Adipose tissue (tissue), 3 donors: ENCODE measurements around the gene TCEA2. TPM values are rescaled to one million over a fixed set of nuclear protein-coding genes. Genes with fewer than 3 reads are reported as not detected.

ENCODE experiments used
- H3K27ac ChIP-seq: one replicate; pipeline ENCODE4 v1.5.1; 2013; ENCODE audit warnings: low read depth, low read length
- WGBS, 3 donors: extraction: QIAGEN DNeasy Blood & Tissue Kit; methylation state at CpG; one replicate each; pipeline ENCODE4 v1.1.7; 2013; 5-methylcytosine and 5-hydroxymethylcytosine counted together
- polyA plus RNA-seq, 3 donors: library from polyadenylated mRNA; stranded (reverse); fragments of 200-250 nt; gene quantifications; one replicate each; pipeline ENCODE4 v1.2.3, GENCODE V29; 2013
- donor health status: healthy with polysubstance abuse.
- donor health status: Bipolar disorder and iron deficiency.
- donor health status: healthy.

Gene TCEA2
- 10 to 100 TPM; 17.2 to 48.5 (median 35.4) TPM for polyA plus RNA-seq

DNA sequence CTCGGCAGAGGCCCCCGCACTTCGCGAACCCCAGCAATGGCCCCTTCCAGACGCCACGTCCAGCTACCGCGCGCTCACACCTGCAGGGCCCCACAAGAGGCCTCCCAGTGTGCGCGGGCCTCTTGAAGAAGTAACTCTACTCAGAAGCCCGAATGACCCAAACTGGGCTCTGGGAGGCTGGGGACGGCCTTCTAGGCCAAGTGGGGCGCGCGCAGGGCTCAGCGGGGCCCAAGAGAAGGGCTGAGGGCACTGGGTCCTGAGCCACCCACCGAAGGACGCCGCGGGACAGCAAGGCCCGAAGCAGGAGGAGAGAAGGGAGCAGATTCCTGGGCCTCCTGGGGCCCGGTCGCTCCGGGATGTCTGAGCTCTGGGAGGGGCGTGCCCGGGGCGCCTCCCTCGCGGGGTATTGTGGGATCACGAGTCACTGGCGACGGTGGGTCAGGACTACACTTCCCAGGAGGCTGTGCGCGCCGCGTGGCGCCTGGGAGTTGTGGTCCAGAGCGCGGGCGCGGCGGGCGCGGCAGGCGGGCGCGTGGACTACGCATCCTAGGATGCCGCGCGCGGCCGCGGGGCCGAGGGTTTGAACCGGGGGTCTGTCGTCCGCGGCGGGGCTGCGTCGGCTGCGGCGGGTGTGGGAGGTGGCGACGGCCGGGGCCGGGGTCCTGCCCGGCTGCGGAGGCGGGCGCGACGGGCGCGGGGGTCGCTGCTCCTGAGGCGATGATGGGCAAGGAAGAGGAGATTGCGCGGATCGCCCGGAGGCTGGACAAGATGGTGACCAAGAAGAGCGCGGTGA is at the start of gene TCEA2:
TSS of gene TCEA2 (plus strand) at position 603 of the 793 bp plus-strand sequence. CDS start at position 718, 115 bp downstream.
- 5 to 10% (median 9%) methylated on average over 39 to 85 of the region's 85 CpGs for WGBS, 3 donors

DNA sequence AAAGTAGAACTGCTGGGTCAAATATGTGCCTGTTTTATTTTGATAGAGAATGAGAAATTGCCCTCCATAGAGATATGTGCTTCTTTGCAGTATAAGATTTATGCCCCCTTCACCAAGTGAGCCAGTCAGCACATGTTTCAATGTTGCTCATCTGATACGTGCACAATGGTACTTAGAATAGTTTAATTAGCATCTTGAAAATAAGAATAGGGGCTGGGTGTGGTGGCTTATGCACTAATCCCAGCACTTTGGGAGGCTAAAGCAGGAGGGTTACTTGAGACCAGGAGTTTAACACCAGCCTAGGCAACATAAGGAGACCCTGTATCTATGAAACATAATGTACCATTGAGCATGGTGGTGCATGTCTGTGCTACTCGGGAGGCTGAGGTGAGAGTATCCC is 47.4 kb upstream of the TCEA2 start:
- WGBS, 3 donors, result 80 to 83% (median 82%) methylated on average over 2 of the region's 2 CpGs
- H3K27ac ChIP-seq, result no peak overlapping the region

More for the DNA sequence above, at the start of gene TCEA2:
- H3K27ac ChIP-seq, result no peak within 1 kb of the TSS

DNA sequence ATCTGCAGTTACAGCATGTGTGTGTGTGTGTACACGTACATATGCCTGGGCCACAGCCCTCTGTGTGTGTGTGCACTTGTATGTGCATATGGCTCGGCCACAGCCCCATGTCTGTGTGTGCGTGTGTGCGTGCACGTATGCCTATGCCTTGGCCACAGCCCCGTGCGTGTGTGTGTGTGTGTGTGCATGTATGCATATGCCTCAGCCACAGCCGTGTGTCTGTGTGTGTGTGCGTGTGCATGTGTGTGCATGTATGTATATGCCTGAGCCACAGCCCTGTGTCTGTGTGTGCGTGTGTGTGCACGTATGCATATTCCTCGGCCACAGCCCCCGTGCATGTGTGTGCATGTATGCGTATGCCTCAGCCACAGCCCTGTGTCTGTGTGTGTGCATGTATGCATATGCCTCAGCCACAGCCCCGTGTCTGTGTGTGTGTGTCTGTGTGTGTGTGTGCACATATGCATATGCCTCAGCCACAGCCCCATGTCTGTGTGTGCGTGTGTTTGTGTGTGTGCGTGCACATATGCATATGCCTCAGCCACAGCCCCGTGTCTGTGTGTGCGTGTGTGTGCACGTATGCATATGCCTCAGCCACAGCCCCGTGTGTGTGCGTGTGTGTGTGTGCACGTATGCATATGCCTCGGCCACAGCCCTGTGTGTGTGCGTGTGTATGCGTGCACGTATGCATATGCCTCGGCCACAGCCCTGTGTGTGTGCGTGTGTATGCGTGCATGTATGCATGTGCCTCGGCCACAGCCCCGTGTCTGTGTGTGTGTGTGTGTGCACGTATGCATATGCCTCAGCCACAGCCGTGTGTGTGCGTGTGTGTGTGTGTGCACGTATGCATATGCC is 41.6 kb upstream of the TCEA2 start:
- no peak overlapping the region for H3K27ac ChIP-seq
- WGBS, 3 donors, result 95% methylated on average over 36 of the region's 36 CpGs

DNA sequence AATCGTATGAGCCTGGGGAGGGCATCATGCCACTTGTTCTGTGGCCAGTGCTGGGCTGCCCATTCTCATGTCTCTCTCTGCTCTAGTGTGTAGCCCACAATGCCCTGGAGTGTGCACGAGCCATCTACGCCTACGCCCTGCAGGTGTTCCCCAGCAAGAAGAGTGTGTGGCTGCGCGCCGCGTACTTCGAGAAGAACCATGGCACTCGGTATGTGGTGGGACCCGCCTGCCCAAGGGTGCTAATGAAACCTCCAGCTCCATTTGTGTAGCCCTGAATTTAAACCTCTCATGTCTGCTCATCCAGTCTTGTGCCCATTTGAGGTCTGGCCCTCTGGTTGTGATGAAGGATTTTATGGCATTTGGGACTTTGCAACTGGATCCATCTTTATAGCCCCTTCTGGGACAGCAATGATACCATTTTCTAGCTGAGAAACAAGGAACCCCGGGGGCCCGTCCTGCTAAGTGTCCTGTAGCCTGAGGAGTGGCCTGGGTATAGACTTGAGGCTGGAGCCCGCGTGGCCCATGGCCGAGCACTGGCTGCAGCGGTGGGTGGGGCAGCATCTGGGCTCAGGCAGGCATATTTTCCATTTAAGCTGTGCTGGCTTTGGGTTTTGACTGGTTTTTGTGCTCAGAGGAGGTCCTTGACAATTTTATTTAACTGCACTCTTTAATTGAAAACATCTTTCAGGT is 40.2 kb upstream of the TCEA2 start:
- 96 to 98% (median 96%) methylated on average over 17 of the region's 17 CpGs for WGBS, 3 donors
- no peak overlapping the region for H3K27ac ChIP-seq

DNA sequence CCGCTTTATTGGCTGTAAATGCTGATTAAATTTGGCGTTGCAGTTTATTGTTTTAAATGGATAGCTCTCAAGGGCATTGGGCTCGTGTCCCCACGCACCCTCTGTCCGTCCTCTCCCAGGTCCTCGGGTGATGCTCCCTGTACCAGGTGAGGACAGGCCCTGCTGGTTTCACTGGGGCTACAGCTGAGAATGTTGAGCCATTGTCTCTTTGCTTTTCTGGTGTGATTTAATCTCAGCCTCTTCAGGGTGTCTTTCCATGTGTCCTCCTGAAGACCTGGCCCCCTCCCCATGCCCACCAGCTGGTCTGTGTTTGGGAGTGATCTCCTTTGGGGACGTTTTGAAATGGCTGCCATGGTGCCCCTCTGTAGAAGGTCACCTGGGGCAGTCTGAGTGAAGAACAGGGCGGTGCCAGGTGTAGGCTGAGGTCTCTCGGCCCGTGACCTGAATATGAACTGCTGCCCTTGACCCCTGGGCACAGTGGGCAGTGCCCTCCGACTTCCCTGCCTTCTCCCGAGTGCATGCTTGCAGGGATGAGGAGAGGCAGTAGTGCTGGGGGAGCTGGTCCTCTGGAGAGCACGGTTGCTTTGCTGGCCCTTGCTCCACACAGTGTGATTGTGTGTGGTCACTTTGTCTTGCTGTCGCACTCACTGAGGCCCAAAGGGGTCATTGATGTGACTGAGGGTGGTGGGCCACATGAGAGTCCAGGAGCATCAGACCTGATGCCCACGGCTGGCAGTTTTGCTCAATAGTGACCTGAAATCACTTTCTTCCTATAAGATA is 39.4 kb upstream of the TCEA2 start:
- 84 to 94% (median 89%) methylated on average over 15 of the region's 15 CpGs for WGBS, 3 donors
- H3K27ac ChIP-seq, result no peak overlapping the region

DNA sequence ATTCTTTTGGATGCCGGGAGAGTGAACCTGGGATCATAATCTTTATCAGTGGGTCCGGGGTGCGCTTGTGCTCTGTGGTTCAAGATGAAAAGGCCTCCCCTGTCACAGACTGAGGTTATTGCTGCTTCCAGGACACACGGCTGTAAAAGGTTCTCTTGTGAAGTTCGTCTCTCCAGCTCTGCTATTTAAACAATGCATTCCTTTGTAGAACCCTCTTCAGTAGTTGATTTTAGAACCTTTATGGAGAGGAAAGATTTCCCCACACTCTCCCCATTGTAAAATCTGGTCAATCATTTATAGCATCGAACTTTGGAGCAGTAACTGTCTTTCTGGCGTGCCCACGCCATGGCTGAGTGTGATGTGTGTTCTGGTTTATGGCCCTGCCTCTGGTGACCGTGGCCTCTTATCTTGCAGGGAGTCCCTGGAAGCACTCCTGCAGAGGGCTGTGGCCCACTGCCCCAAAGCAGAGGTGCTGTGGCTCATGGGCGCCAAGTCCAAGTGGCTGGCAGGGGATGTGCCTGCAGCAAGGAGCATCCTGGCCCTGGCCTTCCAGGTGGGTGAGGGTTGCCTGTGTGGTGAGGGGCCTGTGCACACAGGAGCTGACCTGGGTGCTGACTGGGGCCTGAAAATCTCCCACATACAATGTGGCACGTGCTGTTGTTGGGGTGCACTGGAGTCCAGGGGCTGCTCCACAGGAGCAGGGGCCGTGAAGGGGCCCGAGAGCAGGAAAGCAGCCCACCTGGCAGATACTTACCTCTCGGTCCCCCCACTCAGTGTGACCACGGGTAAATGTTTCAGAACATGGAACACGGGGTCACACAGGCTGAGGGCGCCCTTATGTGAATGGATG is 38.6 kb upstream of the TCEA2 start:
- WGBS, 3 donors, result 83 to 94% (median 92%) methylated on average over 17 of the region's 17 CpGs
- H3K27ac ChIP-seq, result no peak overlapping the region

DNA sequence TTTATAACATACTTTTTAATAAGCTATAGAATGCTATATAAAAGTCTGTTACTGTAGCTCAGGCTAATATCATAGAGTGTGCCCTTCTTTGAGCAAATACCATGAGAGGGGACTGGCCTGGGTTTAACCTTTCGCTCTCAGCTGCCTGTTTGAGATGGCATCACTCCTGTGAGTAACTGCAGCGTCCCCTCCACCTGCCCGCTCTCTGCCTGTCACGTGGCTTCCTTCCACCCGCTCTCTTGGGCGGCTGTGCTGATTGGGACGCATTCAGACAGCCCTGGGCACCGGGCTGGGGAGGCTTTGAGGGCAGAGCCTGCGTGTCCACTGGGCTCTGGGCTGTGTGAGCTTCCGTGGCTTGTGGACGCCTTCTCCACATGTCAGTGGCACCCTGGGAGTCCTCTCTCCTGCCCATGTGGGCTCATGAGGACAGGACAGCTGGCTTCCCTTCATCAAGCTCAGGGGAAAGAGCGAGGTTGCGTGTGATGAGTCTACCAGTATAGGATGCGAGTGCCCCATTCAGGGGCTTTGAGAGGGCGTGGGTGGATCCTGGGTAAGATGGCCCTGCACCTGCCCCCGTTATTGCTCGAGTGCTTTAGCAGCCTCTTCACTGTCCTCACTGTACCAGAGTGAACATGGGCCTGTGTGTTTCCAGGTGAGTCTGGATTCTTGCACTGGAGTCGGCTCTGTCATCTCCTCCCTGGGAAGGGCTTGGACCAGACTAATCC is 37.7 kb upstream of the TCEA2 start:
- WGBS, 3 donors, result 94 to 98% (median 97%) methylated on average over 18 of the region's 18 CpGs
- no peak overlapping the region for H3K27ac ChIP-seq

DNA sequence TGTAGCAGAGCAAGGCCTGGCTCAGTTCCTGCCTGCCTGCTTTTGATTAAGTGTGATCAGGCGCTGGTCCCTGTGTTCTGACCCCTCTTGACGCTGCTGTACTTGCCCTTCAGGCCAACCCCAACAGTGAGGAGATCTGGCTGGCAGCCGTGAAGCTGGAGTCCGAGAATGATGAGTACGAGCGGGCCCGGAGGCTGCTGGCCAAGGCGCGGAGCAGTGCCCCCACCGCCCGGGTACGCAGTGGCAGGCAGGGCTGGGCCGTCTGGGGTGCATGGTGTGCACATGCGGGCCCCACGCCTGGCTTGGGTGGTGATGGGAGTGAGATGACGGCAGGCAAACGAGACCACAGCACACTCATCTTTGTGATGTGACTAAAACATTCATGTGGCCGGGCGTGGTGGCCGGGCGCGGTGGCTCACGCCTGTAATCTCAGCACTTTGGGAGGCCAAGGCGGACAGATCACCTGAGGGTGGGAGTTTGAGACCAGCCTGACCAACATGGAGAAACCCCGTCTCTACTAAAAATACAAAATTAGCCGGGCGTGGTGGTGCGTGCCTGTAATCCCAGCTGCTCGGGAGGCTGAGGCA is 37.1 kb upstream of the TCEA2 start:
- no peak overlapping the region for H3K27ac ChIP-seq
- WGBS, 3 donors, result 95 to 98% (median 97%) methylated on average over 24 to 29 of the region's 29 CpGs

DNA sequence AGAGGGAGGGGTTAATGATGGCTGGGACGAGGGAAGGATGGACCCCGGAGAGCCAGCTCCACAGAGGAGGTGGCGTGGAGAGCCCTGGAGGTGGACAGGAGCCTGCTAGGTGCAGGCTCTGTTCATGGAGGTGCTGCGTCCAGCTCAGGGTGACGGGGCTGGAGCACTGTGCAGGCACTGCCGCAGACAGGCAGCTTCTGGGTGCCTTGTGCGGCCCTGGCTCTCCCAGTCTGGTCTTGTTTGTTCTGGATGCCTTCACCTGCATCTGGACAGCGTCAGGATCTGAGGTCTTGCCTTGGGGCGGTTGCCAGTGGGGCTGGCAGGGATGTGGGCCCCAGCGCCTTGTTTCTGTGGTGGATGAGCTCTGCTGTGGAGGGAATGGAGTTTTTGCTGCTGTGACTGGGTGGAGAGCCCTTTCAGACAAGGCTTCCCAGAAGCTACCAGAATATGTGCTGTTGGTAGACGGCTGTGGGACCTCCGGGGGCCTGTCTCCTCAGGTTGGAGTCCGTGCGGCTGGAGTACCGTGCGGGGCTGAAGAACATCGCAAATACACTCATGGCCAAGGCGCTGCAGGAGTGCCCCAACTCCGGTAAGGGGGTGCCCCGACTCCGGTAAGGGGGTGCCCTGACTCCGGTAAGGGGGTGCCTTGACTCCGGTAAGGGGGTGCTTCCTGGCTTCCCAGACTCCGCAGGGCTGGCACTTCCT is 34.9 kb upstream of the TCEA2 start:
- 89 to 92% (median 90%) methylated on average over 24 of the region's 24 CpGs for WGBS, 3 donors
- no peak overlapping the region for H3K27ac ChIP-seq

DNA sequence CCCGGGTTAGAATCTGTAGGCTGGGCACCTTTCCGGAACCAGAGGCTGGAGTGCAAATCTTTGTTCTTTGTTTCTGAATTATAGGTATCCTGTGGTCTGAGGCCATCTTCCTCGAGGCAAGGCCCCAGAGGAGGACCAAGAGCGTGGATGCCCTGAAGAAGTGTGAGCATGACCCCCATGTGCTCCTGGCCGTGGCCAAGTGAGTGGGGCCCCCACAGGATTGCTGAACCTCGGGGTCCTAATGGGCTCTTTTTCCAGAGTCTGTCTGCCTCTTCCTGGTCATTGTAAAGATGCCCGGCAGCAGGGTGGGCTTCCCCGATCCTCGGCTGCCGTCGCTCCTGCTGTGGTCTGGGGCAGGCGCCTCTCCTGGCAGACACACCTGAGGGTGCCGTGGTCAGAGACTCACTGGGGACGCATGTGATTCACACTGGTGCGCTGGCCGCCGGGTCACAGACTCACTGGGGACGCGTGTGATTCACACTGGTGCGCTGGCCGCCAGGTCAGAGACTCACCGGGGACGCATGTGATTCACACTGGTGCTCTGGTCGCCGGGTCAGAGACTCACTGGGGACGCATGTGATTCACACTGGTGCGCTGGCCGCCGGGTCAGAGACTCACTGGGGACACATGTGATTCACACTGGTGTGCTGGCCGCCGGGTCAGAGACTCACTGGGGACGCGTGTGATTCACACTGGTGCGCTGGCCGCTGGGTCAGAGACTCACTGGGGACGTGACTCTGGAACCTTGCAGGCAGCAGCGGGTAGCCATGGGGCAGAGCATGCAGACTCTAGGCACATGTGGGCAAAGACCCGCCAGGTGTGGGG is 33.5 kb upstream of the TCEA2 start:
- WGBS, 3 donors, result 90 to 97% (median 93%) methylated on average over 38 of the region's 38 CpGs
- H3K27ac ChIP-seq, result no peak overlapping the region

DNA sequence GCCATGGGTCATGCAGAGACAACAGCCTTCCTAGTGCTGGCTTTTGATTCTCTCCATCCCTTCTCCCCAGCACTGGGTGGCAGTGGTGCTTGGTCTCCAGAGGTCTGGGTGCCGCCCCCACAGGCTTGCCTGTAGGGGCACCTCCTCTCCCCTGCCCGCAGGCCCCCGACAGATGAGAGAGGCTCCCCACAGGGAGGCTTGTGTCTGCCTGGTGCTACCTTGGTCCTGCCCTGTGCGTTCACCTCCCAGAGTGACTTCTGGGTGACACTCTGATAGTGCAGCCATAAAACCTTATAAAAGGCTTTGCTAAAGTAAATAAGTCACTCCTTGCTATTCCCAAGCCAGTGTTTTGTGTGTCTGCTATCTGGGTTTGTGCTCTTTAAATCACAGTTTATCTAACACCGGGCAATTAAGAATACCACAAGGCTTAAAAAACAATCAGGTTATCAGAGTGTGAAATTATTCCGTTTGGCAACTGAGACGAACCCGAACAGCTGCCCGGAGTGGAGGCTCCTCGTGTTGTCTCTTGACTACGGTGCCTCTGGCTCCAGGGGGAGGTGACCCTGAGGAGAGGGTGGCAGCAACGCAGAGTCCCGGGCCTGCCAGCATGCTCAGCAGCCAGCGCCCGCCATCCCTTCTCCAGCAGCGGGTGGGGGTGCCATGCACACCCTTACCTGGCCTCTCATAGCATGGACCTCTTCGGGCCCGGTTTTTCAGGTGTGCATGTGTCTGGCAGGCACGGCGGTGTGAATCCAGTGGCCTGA is 32.4 kb upstream of the TCEA2 start:
- H3K27ac ChIP-seq, result no peak overlapping the region
- WGBS, 3 donors, result 76 to 94% (median 90%) methylated on average over 20 of the region's 20 CpGs

DNA sequence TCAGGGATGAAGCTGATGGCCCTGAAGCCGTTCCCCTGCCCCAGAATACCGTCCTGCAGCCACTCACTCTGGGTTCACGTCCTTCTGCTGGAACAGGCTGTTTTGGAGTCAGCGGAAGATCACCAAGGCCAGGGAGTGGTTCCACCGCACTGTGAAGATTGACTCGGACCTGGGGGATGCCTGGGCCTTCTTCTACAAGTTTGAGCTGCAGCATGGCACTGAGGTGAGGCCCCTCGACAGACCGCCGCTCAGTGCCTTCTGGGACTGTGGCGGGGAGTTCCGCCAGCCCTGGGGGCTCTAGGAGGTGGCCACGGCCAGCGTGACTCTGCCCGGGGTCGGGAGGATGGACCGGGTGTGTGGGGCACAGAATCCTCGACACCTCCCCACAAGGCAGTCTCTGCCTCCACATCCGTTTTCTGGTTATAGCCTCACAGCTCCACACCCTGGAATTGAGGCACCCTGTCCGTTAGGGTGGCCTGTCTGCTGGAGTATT is 31.1 kb upstream of the TCEA2 start:
- no peak overlapping the region for H3K27ac ChIP-seq
- WGBS, 3 donors, result 92 to 94% (median 93%) methylated on average over 19 of the region's 19 CpGs

DNA sequence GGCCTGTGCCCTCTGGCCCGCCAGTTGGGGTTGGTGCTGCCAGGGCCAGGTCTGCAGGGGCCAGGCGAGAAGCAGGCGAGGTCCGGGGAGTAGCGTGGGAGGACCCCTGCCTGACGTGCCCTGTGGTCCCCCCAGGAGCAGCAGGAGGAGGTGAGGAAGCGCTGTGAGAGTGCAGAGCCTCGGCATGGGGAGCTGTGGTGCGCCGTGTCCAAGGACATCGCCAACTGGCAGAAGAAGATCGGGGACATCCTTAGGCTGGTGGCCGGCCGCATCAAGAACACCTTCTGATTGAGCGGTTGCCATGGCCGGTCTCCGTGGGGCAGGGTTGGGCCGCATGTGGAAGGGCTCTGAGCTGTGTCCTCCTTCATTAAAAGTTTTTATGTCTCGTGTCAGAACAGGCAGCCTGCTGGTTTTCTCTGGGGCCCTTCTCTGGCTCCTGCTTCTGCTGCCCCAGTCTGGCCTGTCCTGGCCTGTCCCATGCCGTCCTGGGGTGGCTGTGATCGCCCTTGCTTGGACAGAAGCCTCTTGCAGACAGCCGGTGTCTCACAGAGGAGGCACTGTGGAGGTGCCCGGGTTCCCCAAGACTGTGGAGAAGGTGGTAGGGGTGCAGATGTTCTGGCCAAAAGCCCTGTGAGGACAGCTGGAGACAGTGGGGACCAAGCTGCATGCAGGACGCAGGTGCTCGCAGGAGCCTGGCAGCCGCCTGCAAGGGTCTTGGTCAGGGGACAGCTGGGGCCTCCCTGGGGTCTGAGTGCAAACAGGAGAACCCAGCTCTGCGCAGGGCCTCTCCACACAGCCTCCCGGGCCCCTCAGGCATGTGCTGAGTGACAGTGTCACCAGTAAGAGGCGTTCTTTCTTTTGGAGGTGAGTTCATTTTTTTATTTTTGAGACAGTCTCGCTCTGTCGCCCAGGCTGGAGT is 30.0 kb upstream of the TCEA2 start:
- WGBS, 3 donors, result 91 to 94% (median 92%) methylated on average over 29 to 31 of the region's 31 CpGs
- H3K27ac ChIP-seq, result no peak overlapping the region
